Putamen (tissue), 1 donor: Measurements from ENCODE around the gene DNAAF3.
"Not testable (repeated sequence)": the region's sequence is repeated elsewhere in the genome, so short reads cannot be mapped to it uniquely, and the experiment has no call there.

Experiments
- DNase-seq: peaks from one replicate; pipeline ENCODE4 v3.0.0-alpha.2; 2016; ENCODE audit warnings: low spot score

Gene DNAAF3

GRCh38 chr19:55166530-55167268 is at the start of gene DNAAF3:
Gene DNAAF3, minus strand, starts transcription at chr19:55166613. Its CDS starts 200 bp downstream, at chr19:55166413.
- DNase-seq, result peak; percentile 95

GRCh38 chr19:55213547-55213946 is 47.1 kb upstream of the DNAAF3 start:
- no peak for DNase-seq

GRCh38 chr19:55212447-55212846 is 46.0 kb upstream of the DNAAF3 start:
- DNase-seq, result no peak

- no peak for DNase-seq
Observed at GRCh38 chr19:55209693-55210472, 43.5 kb upstream of the DNAAF3 start.

GRCh38 chr19:55208880-55209692 is 42.7 kb upstream of the DNAAF3 start, which contains the start of gene PTPRH:
Gene PTPRH, minus strand, starts transcription at chr19:55209501. Its CDS starts 68 bp downstream, at chr19:55209433.
- no peak for DNase-seq

- peak; percentile 48 for DNase-seq
Observed at GRCh38 chr19:55206664-55207500, 40.5 kb upstream of the DNAAF3 start.

GRCh38 chr19:55202199-55202598 is 35.8 kb upstream of the DNAAF3 start:
- DNase-seq, result not testable (repeated sequence)

GRCh38 chr19:55199620-55200204 is 33.3 kb upstream of the DNAAF3 start:
- no peak for DNase-seq

GRCh38 chr19:55198651-55199050 is 32.2 kb upstream of the DNAAF3 start:
- DNase-seq, result no peak

- no peak for DNase-seq
Observed at GRCh38 chr19:55197528-55197927, 31.1 kb upstream of the DNAAF3 start.

- no peak for DNase-seq
Observed at GRCh38 chr19:55196803-55197202, 30.4 kb upstream of the DNAAF3 start.

GRCh38 chr19:55193481-55193880 is 27.1 kb upstream of the DNAAF3 start:
- no peak for DNase-seq

- DNase-seq, result peak; percentile 70
Observed at GRCh38 chr19:55189403-55189835, 23.0 kb upstream of the DNAAF3 start.

GRCh38 chr19:55188625-55189024 is 22.2 kb upstream of the DNAAF3 start:
- no peak for DNase-seq

GRCh38 chr19:55186080-55186479 is 19.7 kb upstream of the DNAAF3 start:
- no peak for DNase-seq

GRCh38 chr19:55181740-55182139 is 15.3 kb upstream of the DNAAF3 start:
- no peak for DNase-seq

GRCh38 chr19:55179606-55180484 is 13.4 kb upstream of the DNAAF3 start, which contains the start of gene SYT5:
Gene SYT5, minus strand, starts transcription at chr19:55180289. Its CDS starts 1,248 bp downstream, at chr19:55179041.
- peak; percentile 52 for DNase-seq

GRCh38 chr19:55178781-55179599 is 12.6 kb upstream of the DNAAF3 start:
- DNase-seq, result peak; percentile 81

- no peak for DNase-seq
Observed at GRCh38 chr19:55176076-55176475, 9.7 kb upstream of the DNAAF3 start.
